GM23248 (cell line): Measurements from ENCODE around the gene PFKFB2. TPM values are rescaled to one million over a fixed set of nuclear protein-coding genes. Genes with fewer than 3 reads are reported as not detected.

ENCODE experiments used
- DNase-seq: peaks from one replicate; pipeline ENCODE4 v3.0.0-alpha.2; 2015
- H2AFZ ChIP-seq: fragments of 200-600 bp; sonication (generic); 2 replicates; pipeline ENCODE4 v1.6.1; 2016; ENCODE audit warnings: antibody characterized with exemption
- H3F3A ChIP-seq: fragments of 200-600 bp; sonication (generic); 2 replicates; pipeline ENCODE4 v1.6.1; 2016; ENCODE audit warnings: mild to moderate bottlenecking, antibody characterized with exemption, mixed run types; ENCODE audit not compliant: insufficient read depth
- H3K27ac ChIP-seq: fragments of 200-600 bp; sonication (generic); 2 replicates; pipeline ENCODE4 v1.5.1; 2016; ENCODE audit warnings: mild to moderate bottlenecking
- H3K27me3 ChIP-seq: fragments of 200-600 bp; sonication (generic); replicated peaks from 2 replicates; pipeline ENCODE4 v1.6.1; 2016; ENCODE audit warnings: mild to moderate bottlenecking; ENCODE audit not compliant: insufficient read depth
- H3K36me3 ChIP-seq: fragments of 200-600 bp; sonication (generic); 2 replicates; pipeline ENCODE4 v1.6.1; 2016; ENCODE audit warnings: low read depth, mild to moderate bottlenecking
- H3K4me1 ChIP-seq: fragments of 200-600 bp; sonication (generic); 2 replicates; pipeline ENCODE4 v1.6.1; 2016; ENCODE audit warnings: mild to moderate bottlenecking; ENCODE audit not compliant: insufficient read depth
- H3K4me2 ChIP-seq: fragments of 200-600 bp; sonication (generic); one replicate; pipeline ENCODE4 v1.6.1; 2016; ENCODE audit warnings: mild to moderate bottlenecking; ENCODE audit not compliant: unreplicated experiment
- H3K4me3 ChIP-seq: fragments of 200-600 bp; sonication (generic); 2 replicates; pipeline ENCODE4 v1.5.1; 2016; ENCODE audit warnings: mild to moderate bottlenecking
- H3K79me2 ChIP-seq: fragments of 200-600 bp; sonication (generic); 2 replicates; pipeline ENCODE4 v1.6.1; 2016; ENCODE audit warnings: mild to moderate bottlenecking; ENCODE audit not compliant: insufficient read depth
- H3K9ac ChIP-seq: fragments of 200-600 bp; sonication (generic); 2 replicates; pipeline ENCODE4 v1.6.1; 2016; ENCODE audit warnings: mild to moderate bottlenecking
- H3K9me2 ChIP-seq: fragments of 200-600 bp; sonication (generic); 2 replicates; pipeline ENCODE4 v1.6.1; 2016; ENCODE audit warnings: mixed run types, mild to moderate bottlenecking, moderate library complexity; ENCODE audit not compliant: insufficient read depth
- H3K9me3 ChIP-seq: fragments of 200-600 bp; sonication (generic); one replicate; pipeline ENCODE4 v1.6.1; 2017; ENCODE audit warnings: low read depth
- H4K20me1 ChIP-seq: fragments of 200-600 bp; sonication (generic); 2 replicates; pipeline ENCODE4 v1.6.0; 2016; ENCODE audit not compliant: insufficient read depth
- EZH2 ChIP-seq: fragments of 200-600 bp; sonication (generic); IDR thresholded peaks from 2 replicates; pipeline ENCODE4 v1.6.1; 2018; ENCODE audit warnings: antibody characterized with exemption, mild to moderate bottlenecking; ENCODE audit not compliant: insufficient read depth, poor library complexity, severe bottlenecking
- EZH2phosphoT487 ChIP-seq: fragments of 200-600 bp; sonication (generic); IDR thresholded peaks from 2 replicates; pipeline ENCODE4 v1.6.1; 2018; ENCODE audit warnings: antibody characterized with exemption, moderate library complexity, mild to moderate bottlenecking, low read depth; ENCODE audit not compliant: insufficient read depth
- WGBS, 2 experiments: methylation state at CpG; one replicate each; pipeline ENCODE4 v1.1.6; 2015 to 2017; ENCODE audit warnings: low lambda C conversion rate in 2 of 2, low coverage in 1 of 2; ENCODE audit errors: missing lambda C conversion rate in 2 of 2; 5-methylcytosine and 5-hydroxymethylcytosine counted together
- in situ Hi-C: fragments of 300-500 bp; cut with MboI; formaldehyde crosslinking; loops from 2 replicates; pipeline ENCODE4 v1.15.0; 2020
- polyA plus RNA-seq: library from polyadenylated mRNA; unstranded; fragments of >200 nt; fragmentation: Nextera tagmentation; extraction: Ambion mirVana; gene quantifications from 2 replicates; pipeline ENCODE4 v1.2.1, GENCODE V29; 2016
- total RNA-seq: library from RNA; depleted of rRNA; stranded (reverse); fragments of >200 nt; shearing (Covaris generic); gene quantifications from 2 replicates; pipeline ENCODE4 v1.2.3, GENCODE V29; 2014

Gene PFKFB2
- total and polyA plus RNA-seq, 2 experiments from 2014 or later: 1.6 to 4.2 TPM

DNA sequence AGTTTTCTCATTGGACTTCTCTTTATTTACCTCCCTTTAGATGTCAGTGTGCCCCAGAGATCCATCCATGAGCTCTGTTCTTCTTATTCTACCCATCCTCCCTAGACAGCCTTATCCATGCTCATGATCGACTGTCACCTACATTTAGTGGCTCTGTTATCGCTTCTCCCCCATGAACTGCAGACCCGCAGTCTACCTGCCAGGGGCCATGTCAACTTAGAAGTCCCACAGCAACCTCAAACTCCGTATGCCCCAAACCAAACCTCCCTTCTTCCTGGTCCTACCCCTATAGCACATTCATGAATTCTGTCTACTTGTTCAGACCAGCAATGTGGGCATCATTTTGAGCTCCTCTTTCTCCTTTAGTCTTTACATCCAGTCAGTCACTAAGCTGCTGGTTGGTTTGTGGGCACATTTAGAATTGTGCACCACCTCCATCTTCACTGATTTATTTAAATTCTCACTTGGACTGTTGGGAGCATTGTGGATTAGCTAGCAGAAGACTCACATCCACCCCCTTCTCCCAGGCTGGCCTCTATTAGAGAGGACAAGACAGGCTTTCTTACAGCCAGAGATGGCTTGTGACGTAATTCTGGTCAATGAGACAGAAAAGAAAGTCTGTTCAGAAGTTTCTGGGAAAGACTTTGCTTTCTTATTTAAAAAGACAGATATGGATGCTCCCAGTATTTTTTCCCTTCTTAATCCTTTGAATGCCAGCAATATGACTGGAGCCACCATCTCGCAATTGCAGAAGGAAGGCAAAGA, 39.6 kb upstream of the PFKFB2 start:
- Histone ChIP-seq H3K79me2 (no peaks in the 10 kb centered on the region), H3F3A (no peaks in the 10 kb centered on the region), H3K27ac (no peak overlapping the region), H4K20me1 (no peaks in the 10 kb centered on the region), H3K36me3 (no peaks in the 10 kb centered on the region), H3K9ac (no peak overlapping the region), H3K4me2 (no peak overlapping the region), H3K9me3 (no peaks in the 10 kb centered on the region), H3K9me2 (no peaks in the 10 kb centered on the region), H3K27me3 (no peaks in the 10 kb centered on the region), H3K4me3 (no peak overlapping the region), H2AFZ (no peak overlapping the region), H3K4me1 (peaks cover 8% of the 10 kb centered on the region)
- no peak for TF ChIP-seq EZH2
- no peak for TF ChIP-seq EZH2phosphoT487
- 88 to 94% methylated on average over 6 of the region's 6 CpGs for WGBS, 2 experiments
- in situ Hi-C loops: no loop called here
- DNase-seq: no peak

DNA sequence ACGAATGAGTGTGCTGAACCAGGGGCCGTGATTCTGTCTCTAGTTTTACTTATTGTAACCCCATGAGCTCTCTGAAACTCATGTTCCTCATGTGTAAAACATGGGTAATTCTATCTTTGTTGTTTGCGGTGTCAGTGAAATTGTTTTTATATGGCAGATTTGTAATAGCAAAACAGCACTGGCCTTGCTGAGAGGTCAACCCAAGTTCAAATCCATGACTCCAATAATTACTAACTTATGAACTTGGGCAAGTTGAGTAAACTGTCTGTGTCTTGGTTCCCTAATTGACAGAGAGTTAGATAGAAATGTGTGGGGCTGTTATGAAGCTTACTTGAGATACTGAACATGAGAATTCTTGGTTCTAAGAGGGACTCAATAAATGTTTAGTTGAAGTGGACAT, 38.3 kb upstream of the PFKFB2 start:
- no peak overlapping the region for H2AFZ ChIP-seq
- H3K9me2 ChIP-seq: no peaks in the 10 kb centered on the region
- no peak for DNase-seq
- WGBS, 2 experiments: 77 to 79% methylated on average over 3 of the region's 3 CpGs
- no peak overlapping the region for H3K4me3 ChIP-seq
- H3K4me1 ChIP-seq: peaks cover 8% of the 10 kb centered on the region
- H3K9me3 ChIP-seq: no peaks in the 10 kb centered on the region
- no peak overlapping the region for H3K27ac ChIP-seq
- H3K4me2 ChIP-seq: no peak overlapping the region
- no peaks in the 10 kb centered on the region for H3F3A ChIP-seq
- H3K27me3 ChIP-seq: no peaks in the 10 kb centered on the region
- in situ Hi-C loops: no loop called here
- H3K9ac ChIP-seq: no peak overlapping the region
- TF ChIP-seq EZH2phosphoT487 (no peak), EZH2 (no peak)
- H3K36me3 ChIP-seq: no peaks in the 10 kb centered on the region
- no peaks in the 10 kb centered on the region for H4K20me1 ChIP-seq
- H3K79me2 ChIP-seq: no peaks in the 10 kb centered on the region

DNA sequence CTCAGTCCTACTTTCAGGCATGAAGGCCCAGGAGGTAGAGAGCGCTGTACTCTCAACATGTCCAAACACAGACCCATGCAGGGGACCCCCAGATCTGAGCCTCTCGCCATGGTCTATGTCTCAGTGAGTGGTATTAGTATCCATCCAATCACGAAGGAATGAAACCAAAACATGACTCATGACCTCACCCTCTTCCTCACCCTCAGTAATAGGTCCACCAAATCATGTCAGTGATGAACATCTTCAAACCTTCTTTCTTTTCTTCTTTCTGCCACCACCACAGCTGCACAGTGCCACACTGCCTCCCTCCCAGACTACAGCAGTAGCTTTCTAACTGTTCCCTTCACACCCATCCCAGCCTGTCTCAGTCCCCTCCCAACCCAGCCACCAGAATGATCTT, 37.3 kb upstream of the PFKFB2 start:
- in situ Hi-C loops: no loop called here
- Histone ChIP-seq H3K36me3 (no peaks in the 10 kb centered on the region), H3K4me1 (peaks cover 14% of the 10 kb centered on the region), H3F3A (no peaks in the 10 kb centered on the region), H4K20me1 (no peaks in the 10 kb centered on the region), H3K9me2 (no peaks in the 10 kb centered on the region), H3K9me3 (no peaks in the 10 kb centered on the region), H3K27ac (no peak overlapping the region), H3K27me3 (no peaks in the 10 kb centered on the region), H3K9ac (no peak overlapping the region), H3K4me3 (no peak overlapping the region), H2AFZ (no peak overlapping the region), H3K79me2 (no peaks in the 10 kb centered on the region), H3K4me2 (no peak overlapping the region)
- DNase-seq: no peak
- no peak for TF ChIP-seq EZH2
- TF ChIP-seq EZH2phosphoT487: no peak
- 71 to 77% methylated on average over 3 of the region's 3 CpGs for WGBS, 2 experiments

DNA sequence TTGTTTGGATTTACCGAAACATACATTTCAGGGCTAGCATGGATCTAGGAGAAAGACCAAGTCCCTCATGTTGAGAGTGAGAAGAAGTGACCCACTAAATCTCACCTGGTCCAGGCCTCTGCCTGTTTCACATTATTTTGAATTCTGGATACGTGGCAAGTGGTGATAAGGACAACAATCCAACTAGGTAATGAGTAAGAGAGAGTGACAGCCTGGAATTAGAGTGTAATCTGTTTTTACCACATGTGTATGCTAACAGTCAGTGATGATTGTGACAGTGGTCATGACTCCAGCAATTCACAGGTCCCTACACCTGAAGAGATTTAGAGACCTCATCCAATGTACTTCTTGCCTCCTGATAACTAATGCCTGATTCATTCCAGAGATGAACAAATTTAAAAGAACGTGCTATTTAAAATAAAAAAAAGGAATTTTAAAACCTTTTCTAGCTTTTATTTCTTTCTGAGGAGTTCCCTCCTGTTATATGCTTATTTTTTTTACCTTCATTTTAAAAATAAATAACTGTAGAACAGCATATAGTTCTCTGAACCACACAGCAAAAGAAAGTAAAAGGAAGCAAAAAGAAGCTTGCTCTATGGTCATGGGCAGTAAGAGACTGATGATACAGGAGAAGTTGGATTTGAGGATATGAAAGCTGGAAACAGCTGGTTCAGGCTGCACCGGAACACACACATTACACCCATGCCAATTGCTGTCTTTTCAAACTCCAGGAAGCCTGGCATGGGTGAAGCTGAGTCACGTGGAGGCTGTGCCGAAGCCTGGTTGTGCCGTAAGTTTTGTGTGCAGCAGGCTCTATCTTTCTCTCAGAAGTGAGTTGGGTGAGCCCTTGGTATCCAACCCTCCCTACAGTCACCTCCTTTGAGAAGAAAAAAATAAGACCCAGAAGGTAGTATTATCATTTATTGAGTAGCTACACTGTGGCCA, 35.2 kb upstream of the PFKFB2 start:
- no peaks in the 10 kb centered on the region for H3K79me2 ChIP-seq
- H3K9me2 ChIP-seq: no peaks in the 10 kb centered on the region
- H3K4me2 ChIP-seq: no peak overlapping the region
- WGBS, 2 experiments: 39 to 44% methylated on average over 7 of the region's 7 CpGs
- peaks cover 20% of the 10 kb centered on the region for H3K4me1 ChIP-seq
- peak; percentile 68 for DNase-seq
- TF ChIP-seq EZH2phosphoT487 (no peak), EZH2 (no peak)
- peak overlapping the region; percentile 23 for H2AFZ ChIP-seq
- H3F3A ChIP-seq: no peaks in the 10 kb centered on the region
- H3K9me3 ChIP-seq: no peaks in the 10 kb centered on the region
- in situ Hi-C loops: no loop called here
- no peaks in the 10 kb centered on the region for H3K36me3 ChIP-seq
- H3K27me3 ChIP-seq: no peaks in the 10 kb centered on the region
- H3K9ac ChIP-seq: no peak overlapping the region
- no peak overlapping the region for H3K4me3 ChIP-seq
- no peak overlapping the region for H3K27ac ChIP-seq
- H4K20me1 ChIP-seq: no peaks in the 10 kb centered on the region
